Karpas-422 (cell line): ENCODE data around the gene DGKK. TPM values are rescaled to one million over a fixed set of nuclear protein-coding genes. Genes with fewer than 3 reads are reported as not detected.
"Not testable (repeated sequence)": the region's sequence is repeated elsewhere in the genome, so short reads cannot be mapped to it uniquely, and the experiment has no call there.

Source experiments
- DNase-seq: peaks from one replicate; pipeline ENCODE4 v3.0.0-alpha.2; 2015
- H2AFZ ChIP-seq: fragments of 200-600 bp; sonication (generic); 2 replicates; pipeline ENCODE4 v1.6.1; 2014; ENCODE audit warnings: antibody characterized with exemption, low read length, mixed read lengths
- H3K27ac ChIP-seq: fragments of 200-600 bp; sonication (generic); 2 replicates; pipeline ENCODE4 v1.5.1; 2014; ENCODE audit warnings: mild to moderate bottlenecking, low read length, moderate library complexity
- H3K27me3 ChIP-seq: fragments of 200-600 bp; sonication (generic); 2 replicates; pipeline ENCODE4 v1.6.1; 2014; ENCODE audit warnings: low read length, mixed read lengths
- H3K36me3 ChIP-seq: fragments of 200-600 bp; sonication (generic); 2 replicates; pipeline ENCODE4 v1.6.1; 2014; ENCODE audit warnings: low read length, mixed read lengths; ENCODE audit not compliant: insufficient read depth
- H3K4me1 ChIP-seq: fragments of 200-600 bp; sonication (generic); 2 replicates; pipeline ENCODE4 v1.6.1; 2014; ENCODE audit warnings: mild to moderate bottlenecking, low read length, mixed read lengths
- H3K4me2 ChIP-seq: fragments of 200-600 bp; sonication (generic); 2 replicates; pipeline ENCODE4 v1.6.1; 2014; ENCODE audit warnings: low read length, low read depth, mild to moderate bottlenecking; ENCODE audit not compliant: poor library complexity, severe bottlenecking
- H3K4me3 ChIP-seq: fragments of 200-600 bp; sonication (generic); 2 replicates; pipeline ENCODE4 v1.5.1; 2014; ENCODE audit warnings: mild to moderate bottlenecking, antibody characterized with exemption, low read length, mixed read lengths
- H3K79me2 ChIP-seq: fragments of 200-600 bp; sonication (generic); 2 replicates; pipeline ENCODE4 v1.6.1; 2014; ENCODE audit warnings: mild to moderate bottlenecking, low read length, mixed read lengths
- H3K9ac ChIP-seq: fragments of 200-600 bp; sonication (generic); 2 replicates; pipeline ENCODE4 v1.6.0; 2014; ENCODE audit warnings: low read length
- H3K9me2 ChIP-seq: fragments of 200-600 bp; sonication (generic), shearing (Covaris generic); replicated peaks from 2 replicates; pipeline ENCODE4 v1.6.0; 2014; ENCODE audit warnings: mild to moderate bottlenecking, low read length, moderate library complexity; ENCODE audit not compliant: insufficient read depth
- H3K9me3 ChIP-seq: fragments of 300-700, 200-600 bp; sonication (generic); 2 replicates; pipeline ENCODE4 v1.6.1; 2014; ENCODE audit warnings: low read length, mixed read lengths
- H4K20me1 ChIP-seq: fragments of 200-600 bp; sonication (generic); 2 replicates; pipeline ENCODE4 v1.6.1; 2014; ENCODE audit warnings: mild to moderate bottlenecking, antibody characterized with exemption, low read length, low read depth; ENCODE audit not compliant: insufficient read depth
- total RNA-seq: library from RNA; depleted of rRNA; stranded (reverse); fragments of >200 nt; shearing (Covaris generic); gene quantifications from 2 replicates; pipeline ENCODE4 v1.2.3, GENCODE V29; 2014; ENCODE audit warnings: low replicate concordance

The DGKK gene
- total RNA-seq, 1 experiment from 2014 or later, result not detected

DNA sequence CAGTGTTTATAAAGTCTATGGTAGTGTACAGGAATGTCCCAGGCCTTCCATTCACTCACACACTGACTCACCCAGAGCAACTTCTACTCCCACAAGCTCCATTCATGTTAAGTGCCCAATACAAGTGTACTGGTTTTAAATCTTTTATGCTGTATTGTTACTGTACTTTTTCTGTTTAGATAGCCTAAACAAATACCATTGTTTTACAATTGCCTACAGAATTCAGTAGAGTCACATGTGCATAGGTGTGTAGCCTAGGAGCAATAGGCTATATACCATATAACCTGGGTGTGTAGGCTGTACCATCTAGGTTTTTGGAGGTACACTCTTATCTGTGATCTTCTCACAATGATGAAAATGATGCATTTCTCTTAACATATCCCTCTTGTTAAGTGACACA, 126.7 kb downstream of the DGKK start:
- H3K4me3 ChIP-seq, result no peak overlapping the region
- H3K27me3 ChIP-seq, result no peaks in the 10 kb centered on the region
- H3K79me2 ChIP-seq, result no peaks in the 10 kb centered on the region
- no peak overlapping the region for H3K4me2 ChIP-seq
- H3K4me1 ChIP-seq, result no peaks in the 10 kb centered on the region
- H3K36me3 ChIP-seq, result no peaks in the 10 kb centered on the region
- no peaks in the 10 kb centered on the region for H3K9me3 ChIP-seq
- DNase-seq, result no peak
- no peaks in the 10 kb centered on the region for H4K20me1 ChIP-seq
- no peak overlapping the region for H3K27ac ChIP-seq
- H3K9ac ChIP-seq, result no peak overlapping the region
- H2AFZ ChIP-seq, result no peak overlapping the region
- no peaks in the 10 kb centered on the region for H3K9me2 ChIP-seq

DNA sequence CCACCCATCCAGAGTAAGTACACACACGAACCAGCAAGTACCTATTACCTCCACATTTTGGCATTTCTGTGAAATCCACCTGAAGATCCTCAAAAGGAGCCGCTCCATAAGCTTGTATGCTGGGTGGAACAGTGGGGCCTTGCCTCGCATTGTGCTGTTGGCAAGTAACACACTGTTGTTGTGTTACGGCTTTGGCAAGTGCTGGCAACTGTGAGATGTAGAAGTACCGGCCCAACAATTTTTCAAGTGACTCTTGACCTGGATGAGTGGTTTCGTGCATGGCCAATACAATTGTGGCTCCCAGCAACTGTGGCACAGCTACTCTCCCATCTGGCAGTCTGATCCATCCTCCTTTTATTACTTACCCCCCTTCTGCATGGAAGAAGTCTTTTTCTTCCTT, 137.3 kb downstream of the DGKK start:
- peak; percentile 11 for DNase-seq
- no peaks in the 10 kb centered on the region for H3K9me3 ChIP-seq
- H3K4me2 ChIP-seq, result no peak overlapping the region

DNA sequence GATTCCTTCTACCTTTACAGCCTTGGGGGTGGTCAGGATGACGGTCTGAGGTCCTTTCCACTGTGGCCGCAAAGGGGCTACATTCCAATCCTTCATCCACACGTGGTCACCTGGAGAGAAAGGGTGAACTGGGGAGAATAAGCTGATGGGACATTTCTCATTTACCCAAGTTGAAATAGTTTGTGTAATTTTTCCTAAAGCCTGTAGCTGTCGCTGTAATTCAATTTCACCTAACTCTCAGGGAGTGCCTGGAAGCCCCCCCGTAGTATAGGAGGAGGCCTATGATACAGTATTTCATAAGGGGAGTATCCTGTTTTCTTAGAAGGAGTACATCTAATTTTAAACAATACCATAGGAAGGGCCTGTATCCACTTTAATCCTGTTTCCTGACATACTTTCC, 138.0 kb downstream of the DGKK start:
- H3K27ac ChIP-seq, H3K9me2 ChIP-seq, H3K4me2 ChIP-seq, H3K36me3 ChIP-seq, H3K79me2 ChIP-seq, H3K27me3 ChIP-seq, H3K4me3 ChIP-seq, H4K20me1 ChIP-seq, H3K4me1 ChIP-seq, H3K9me3 ChIP-seq, H3K9ac ChIP-seq, H2AFZ ChIP-seq: not testable (repeated sequence)
- DNase-seq, result peak; percentile 44

More for the DNA sequence above, 137.3 kb downstream of the DGKK start:
- no peak overlapping the region for H3K27ac ChIP-seq
- H2AFZ ChIP-seq, result no peak overlapping the region
- H3K9me2 ChIP-seq, result no peaks in the 10 kb centered on the region
- H3K36me3 ChIP-seq, result no peaks in the 10 kb centered on the region
- no peaks in the 10 kb centered on the region for H4K20me1 ChIP-seq
- no peak overlapping the region for H3K9ac ChIP-seq
- no peak overlapping the region for H3K4me3 ChIP-seq
- no peaks in the 10 kb centered on the region for H3K27me3 ChIP-seq
- no peaks in the 10 kb centered on the region for H3K79me2 ChIP-seq
- H3K4me1 ChIP-seq, result no peaks in the 10 kb centered on the region

DNA sequence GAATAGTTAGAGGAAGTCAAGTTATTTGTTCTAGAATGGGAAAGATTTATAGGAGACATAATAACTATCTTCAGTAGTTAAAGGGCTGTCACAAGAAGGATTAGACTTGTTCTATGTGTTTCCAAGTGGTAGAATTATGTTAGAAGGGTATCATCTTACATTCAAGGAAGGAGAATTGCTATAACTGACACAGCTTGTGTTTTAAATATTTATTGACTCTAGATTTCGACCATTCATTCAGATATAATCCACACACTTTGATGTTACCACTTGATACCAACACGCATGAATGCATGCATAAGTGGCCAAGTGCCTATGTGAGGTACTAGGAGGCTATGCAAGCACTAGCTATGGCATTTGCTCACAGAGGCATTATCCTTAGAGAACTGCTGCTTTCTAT, 143.4 kb downstream of the DGKK start:
- Histone ChIP-seq H3K9me3 (no peaks in the 10 kb centered on the region; the same call in 1 of the 2 replicates), H3K9ac (no peak overlapping the region), H3K79me2 (no peaks in the 10 kb centered on the region), H2AFZ (no peak overlapping the region), H3K9me2 (no peaks in the 10 kb centered on the region), H3K27me3 (no peaks in the 10 kb centered on the region), H3K36me3 (no peaks in the 10 kb centered on the region), H3K27ac (no peak overlapping the region), H4K20me1 (no peaks in the 10 kb centered on the region), H3K4me3 (no peak overlapping the region), H3K4me1 (no peaks in the 10 kb centered on the region), H3K4me2 (no peak overlapping the region)
- no peak for DNase-seq
